GM19395 (cell line): ENCODE data around the gene BCL6.

Experiments
- ATAC-seq: cut with Tn5 transposase; IDR thresholded peaks from one replicate; pipeline ENCODE4 v1.9.1; 2021; ENCODE audit warnings: mild to moderate bottlenecking, moderate library complexity; ENCODE audit not compliant: unreplicated experiment

The BCL6 gene

DNA sequence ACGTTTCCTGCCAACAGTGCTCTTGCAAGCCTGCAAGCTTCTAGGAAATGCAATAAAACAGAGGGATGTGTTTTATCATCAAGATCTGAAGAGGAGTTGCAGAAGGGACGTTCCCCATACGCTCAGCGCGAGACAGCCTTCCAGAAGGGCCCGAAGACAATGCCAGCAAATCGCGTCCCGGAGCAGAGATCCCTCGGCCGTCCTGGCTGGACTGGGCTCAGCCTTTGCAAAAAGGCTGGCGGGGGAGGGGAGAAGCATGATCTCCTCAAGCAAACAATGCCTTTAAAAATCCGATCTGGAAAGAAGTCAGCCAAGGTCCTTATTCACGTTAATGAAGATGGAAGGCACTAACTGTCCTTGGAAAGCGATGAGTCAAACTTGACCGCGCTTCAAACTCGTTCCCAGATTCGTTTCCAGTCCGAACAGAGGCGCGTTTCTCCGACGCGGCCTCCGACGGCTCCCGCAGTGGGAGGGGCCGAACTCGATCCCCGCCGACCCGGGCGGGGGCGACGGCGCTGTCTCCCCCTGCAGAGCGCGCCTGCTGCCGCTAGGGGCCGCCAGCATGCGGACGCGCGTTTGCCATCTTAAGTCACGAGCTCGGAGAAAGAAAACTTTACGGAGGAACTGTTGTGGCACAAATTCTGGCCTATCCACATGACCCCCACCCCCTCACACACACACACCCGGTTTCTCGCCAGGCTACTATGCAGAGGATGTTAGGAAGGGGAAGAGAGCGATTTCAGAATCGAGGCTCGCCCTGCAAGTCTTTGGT is 5.5 kb downstream of the BCL6 start:
- peak; percentile 40 for ATAC-seq

DNA sequence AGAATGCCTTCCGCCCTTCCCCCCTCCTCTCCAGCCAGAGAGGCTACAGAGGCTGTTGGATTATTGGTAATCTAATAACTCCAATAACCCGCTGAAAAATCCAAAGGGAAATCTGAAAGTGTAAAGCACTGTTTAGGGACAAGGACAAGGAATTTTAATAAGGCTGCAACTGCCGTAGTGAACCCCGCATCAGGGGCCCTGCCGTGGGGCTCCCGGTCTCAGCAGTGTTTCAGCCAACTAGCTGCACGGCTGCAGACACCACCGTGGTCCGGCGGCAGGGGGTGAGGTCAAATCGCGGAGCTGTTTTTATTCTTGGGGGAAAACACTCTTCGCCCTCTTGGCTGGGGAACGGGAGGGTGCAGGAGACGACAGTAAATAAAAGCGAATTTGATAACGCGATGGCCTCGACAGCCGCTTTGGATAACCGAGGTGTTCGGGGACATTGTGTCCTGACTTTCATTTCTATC is 6.1 kb downstream of the BCL6 start:
- no peak for ATAC-seq

GRCh38 chr3:187738331-187739093 is 6.8 kb downstream of the BCL6 start:
- peak; percentile 68 for ATAC-seq

- no peak for ATAC-seq
Measured at GRCh38 chr3:187738071-187738330, 7.3 kb downstream of the BCL6 start.

- ATAC-seq: no peak
Measured at GRCh38 chr3:187737368-187738070, 7.7 kb downstream of the BCL6 start.

- ATAC-seq: no peak
Measured at GRCh38 chr3:187737006-187737367, 8.3 kb downstream of the BCL6 start.

GRCh38 chr3:187736418-187736871 is 8.8 kb downstream of the BCL6 start:
- no peak for ATAC-seq

GRCh38 chr3:187735837-187736236 is 9.4 kb downstream of the BCL6 start:
- no peak for ATAC-seq

GRCh38 chr3:187735383-187735782 is 9.9 kb downstream of the BCL6 start:
- ATAC-seq: no peak

DNA sequence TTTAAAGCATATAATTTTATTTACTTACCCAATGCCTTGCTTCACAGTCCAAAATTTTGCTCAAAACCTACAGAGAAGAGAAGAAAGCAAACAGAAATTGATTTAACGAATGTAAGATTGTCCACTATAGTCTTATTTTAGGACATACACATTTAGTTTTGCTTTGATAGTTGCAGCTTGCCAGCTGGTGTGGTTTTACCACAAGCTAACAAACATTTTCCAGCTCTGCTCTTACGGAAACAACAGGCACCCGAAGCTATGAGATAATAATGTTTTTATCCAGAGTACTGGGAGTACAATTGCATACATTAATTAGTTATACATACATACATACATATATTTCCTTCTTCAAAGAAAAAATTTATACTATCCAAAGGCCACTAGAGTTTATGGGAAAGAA is 10.4 kb downstream of the BCL6 start:
- no peak for ATAC-seq

DNA sequence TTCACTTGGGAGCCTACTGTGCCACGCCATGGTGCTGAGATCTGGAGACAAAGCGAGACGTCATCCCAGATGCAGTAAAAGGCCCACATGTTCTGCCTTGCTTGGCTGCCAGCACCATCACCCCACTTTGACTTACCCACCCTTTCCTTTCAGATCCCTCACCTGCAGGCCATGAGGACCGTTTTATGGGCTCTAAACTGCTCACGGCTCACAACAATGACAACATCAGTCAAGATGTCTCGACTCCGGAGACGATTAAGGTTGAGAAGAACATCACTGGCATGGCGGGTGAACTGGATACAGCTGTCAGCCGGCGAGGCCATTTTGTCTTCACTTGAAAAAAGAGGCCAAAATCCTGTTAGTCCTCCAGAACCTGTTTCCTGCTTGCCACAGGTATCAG is 11.9 kb downstream of the BCL6 start:
- no peak for ATAC-seq

DNA sequence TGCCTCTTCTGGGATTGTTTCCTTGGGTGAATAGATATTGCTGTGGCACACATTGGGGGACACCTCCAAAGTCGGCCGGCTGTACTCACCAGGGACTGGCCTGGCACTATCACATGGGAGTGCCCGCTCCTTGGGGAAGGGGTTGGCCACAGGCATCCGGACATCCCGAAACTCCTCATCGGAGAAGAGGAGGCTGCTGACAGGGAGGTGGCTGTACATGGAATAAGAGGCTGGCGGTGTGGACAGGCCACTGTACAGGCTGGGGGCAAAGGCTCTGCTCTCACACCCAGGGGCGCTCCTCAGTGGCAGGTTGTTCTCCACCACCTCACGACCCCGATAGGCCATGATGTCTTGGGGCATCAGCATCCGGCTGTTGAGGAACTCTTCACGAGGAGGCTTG is 15.7 kb downstream of the BCL6 start:
- ATAC-seq: no peak

GRCh38 chr3:187728940-187729583 is 16.2 kb downstream of the BCL6 start:
- ATAC-seq: no peak

GRCh38 chr3:187728248-187728647 is 17.0 kb downstream of the BCL6 start:
- ATAC-seq: no peak

DNA sequence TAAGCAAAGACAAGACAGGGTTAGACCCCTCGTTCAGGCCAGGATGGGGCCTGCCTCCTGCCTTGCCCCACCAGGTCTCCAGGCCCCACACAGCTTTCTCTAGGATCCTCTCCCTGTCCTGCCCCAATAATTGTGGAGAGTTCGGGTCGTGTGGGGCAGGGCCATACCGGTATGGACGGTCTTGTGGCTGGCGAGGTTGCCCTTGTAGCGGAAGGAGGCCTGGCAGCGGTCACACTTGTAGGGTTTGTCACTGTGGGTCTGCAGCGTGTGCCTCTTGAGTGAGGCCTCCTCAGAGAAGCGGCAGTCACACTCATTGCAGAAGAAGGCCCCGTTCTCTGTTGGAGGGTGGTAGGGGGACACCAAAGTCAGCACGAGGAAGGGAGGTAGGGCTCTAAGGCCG is 18.7 kb downstream of the BCL6 start:
- ATAC-seq: no peak

- no peak for ATAC-seq
Measured at GRCh38 chr3:187725653-187726370, 19.5 kb downstream of the BCL6 start.

DNA sequence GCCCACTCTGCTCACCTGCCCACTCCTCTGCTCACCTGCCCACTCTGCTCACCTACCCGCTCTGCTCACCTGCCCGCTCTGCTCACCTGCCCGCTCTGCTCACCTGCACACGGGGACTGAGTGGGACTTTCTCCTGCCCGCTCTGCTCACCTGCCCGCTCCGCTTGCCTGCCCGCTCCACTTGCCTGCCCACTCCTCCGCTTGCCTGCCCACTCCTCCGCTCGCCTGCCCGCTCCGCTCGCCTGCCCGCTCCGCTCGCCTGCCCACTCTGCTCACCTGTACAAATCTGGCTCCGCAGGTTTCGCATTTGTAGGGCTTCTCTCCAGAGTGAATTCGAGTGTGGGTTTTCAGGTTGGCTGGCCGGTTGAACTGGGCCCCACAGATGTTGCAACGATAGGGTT is 20.0 kb downstream of the BCL6 start:
- ATAC-seq: no peak

DNA sequence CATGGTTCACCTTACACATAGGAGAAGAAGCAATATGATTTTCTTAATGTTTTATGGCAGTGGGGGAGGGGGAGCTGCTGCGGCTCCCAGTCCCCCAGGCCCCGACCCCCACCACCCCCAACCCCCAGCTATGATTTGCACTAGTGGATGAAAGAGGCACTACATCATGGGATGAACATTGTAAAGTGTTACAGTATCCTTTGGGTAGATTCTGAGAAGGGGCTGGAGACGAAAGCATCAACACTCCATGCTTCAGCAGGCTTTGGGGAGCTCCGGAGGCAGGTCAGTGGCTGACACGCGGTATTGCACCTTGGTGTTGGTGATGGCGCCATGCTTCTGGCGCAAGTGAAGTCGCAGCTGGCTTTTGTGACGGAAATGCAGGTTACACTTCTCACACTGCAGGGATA is 23.1 kb downstream of the BCL6 start:
- ATAC-seq: no peak

DNA sequence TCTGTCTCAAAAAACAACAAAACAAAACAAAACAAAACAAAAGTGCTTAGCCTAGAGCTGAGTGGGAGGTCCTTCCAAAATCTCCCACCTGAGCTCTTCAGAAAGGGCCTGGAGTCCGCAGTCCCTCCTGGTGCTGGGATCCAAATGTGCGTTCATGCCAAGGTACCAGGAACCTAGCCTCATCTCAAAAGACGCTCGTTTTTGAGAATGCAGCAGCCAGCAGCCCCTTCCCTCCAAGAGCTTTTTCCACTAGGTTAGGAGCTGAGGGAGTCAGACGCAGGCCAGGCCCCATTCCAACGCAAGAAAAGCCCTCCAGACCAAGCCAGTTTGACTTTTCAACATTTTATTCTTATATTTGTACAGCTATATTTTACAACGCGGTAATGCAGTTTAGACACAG is 24.2 kb downstream of the BCL6 start:
- no peak for ATAC-seq

- no peak for ATAC-seq
Measured at GRCh38 chr3:187720337-187720670, 25.0 kb downstream of the BCL6 start.
